K562 (cell line): ENCODE data around the gene RBM27. TPM values are rescaled to one million over a fixed set of nuclear protein-coding genes. Genes with fewer than 3 reads are reported as not detected.
"Not testable (repeated sequence)": the region's sequence is repeated elsewhere in the genome, so short reads cannot be mapped to it uniquely, and the experiment has no call there.

Experiments
- ATAC-seq: fragments of 200-7000 bp; cut with Tn5 transposase; 3 replicates; pipeline ENCODE4 v1.9.1; 2020; ENCODE audit warnings: moderate library complexity
- BruUV-seq: library from RNA; stranded (reverse); fragments of 400-500 nt; replicated peaks from 2 replicates; lab custom pipeline; 2021; lab: Mats Ljungman, UMichigan
- CTCF ChIA-PET: fragments of 300-600 bp; formaldehyde crosslinking; extraction: SDS; loops from one replicate; lab custom pipeline; 2021; ENCODE audit warnings: low intra/inter-chr PET ratio; lab: Yijun Ruan, JAX
- POLR2A ChIA-PET: fragments of 300-600, 350-650 bp; sonication (Branson Sonifier 250); formaldehyde crosslinking; extraction: SDS; loops from one replicate; lab custom pipeline; 2021; ENCODE audit warnings: antibody characterized with exemption, inconsistent platforms; lab: Yijun Ruan, JAX
- DNase-seq, 4 experiments: peaks; one replicate each; pipeline versions ENCODE4 v3.0.0 to v3.0.0-alpha.2; 2011 to 2018; ENCODE audit warnings: low spot score in 3 of 4, mixed read lengths in 3 of 4; ENCODE audit errors: extremely low read depth in 1 of 4
- FAIRE-seq: peaks from 2 replicates; lab custom pipeline; 2011; peaks lifted over from hg19 to GRCh38; lab: Jason Lieb, UNC
- H2AFZ ChIP-seq: 2 replicates; pipeline ENCODE4 v1.6.0; 2011; ENCODE audit warnings: low read depth, low read length, control low read depth, inconsistent platforms
- H3K27ac ChIP-seq: fragments of 200-600 bp; 3 replicates; pipeline ENCODE4 v1.8.0; 2011; ENCODE audit warnings: low read depth, mild to moderate bottlenecking, control low read depth, inconsistent platforms, low read length, moderate library complexity, mixed read lengths; ENCODE audit errors: extremely low read depth
- H3K27me3 ChIP-seq, 2 experiments: fragments of 300-600 bp in 1 of 2; 2 replicates in 1 of 2; 3 replicates in 1 of 2; pipeline versions ENCODE4 v1.6.0 to v1.8.0; 2011; ENCODE audit warnings: inconsistent platforms in 2 of 2, low read length in 2 of 2, mild to moderate bottlenecking in 1 of 2, mixed read lengths in 1 of 2, moderate library complexity in 1 of 2; ENCODE audit not compliant: control insufficient read depth in 2 of 2, insufficient read depth in 2 of 2
- H3K36me3 ChIP-seq: fragments of 300-600 bp; 3 replicates; pipeline ENCODE4 v1.8.0; 2011; ENCODE audit warnings: mild to moderate bottlenecking, low read length, inconsistent platforms; ENCODE audit not compliant: control insufficient read depth, insufficient read depth
- H3K4me1 ChIP-seq, 2 experiments: fragments of 200-600 bp in 1 of 2; replicated peaks in 1 of 2; 2 replicates in 1 of 2; 3 replicates in 1 of 2; pipeline versions ENCODE4 v1.5.1 to v1.8.0; 2011; ENCODE audit warnings: inconsistent platforms in 2 of 2, low read length in 2 of 2, mild to moderate bottlenecking in 1 of 2, mixed read lengths in 1 of 2, moderate library complexity in 1 of 2; ENCODE audit not compliant: control insufficient read depth in 2 of 2, insufficient read depth in 2 of 2
- H3K4me2 ChIP-seq: 2 replicates; pipeline ENCODE4 v1.6.1; 2011; ENCODE audit warnings: low read length, control low read depth, inconsistent platforms, mixed read lengths; ENCODE audit not compliant: insufficient read depth
- H3K4me3 ChIP-seq: fragments of 200-600 bp; sonication (generic), shearing (Covaris generic); 2 replicates; pipeline ENCODE4 v1.5.1; 2016; ENCODE audit warnings: control low read depth, inconsistent platforms
- H3K79me2 ChIP-seq: fragments of 200-600 bp; 3 replicates; pipeline ENCODE4 v1.8.0; 2011; ENCODE audit warnings: low read length, inconsistent platforms; ENCODE audit not compliant: control insufficient read depth, insufficient read depth
- H3K9ac ChIP-seq, 2 experiments: 2 replicates each; pipeline versions ENCODE4 v1.6.0 to v1.6.1; 2011; ENCODE audit warnings: low read depth in 2 of 2, low read length in 2 of 2, control low read depth in 1 of 2, inconsistent platforms in 1 of 2, mild to moderate bottlenecking in 1 of 2, mixed read lengths in 1 of 2; ENCODE audit not compliant: insufficient read depth in 1 of 2
- H3K9me1 ChIP-seq: one replicate; pipeline ENCODE4 v1.6.0; 2011; ENCODE audit warnings: inconsistent platforms, mild to moderate bottlenecking, low read length, moderate library complexity; ENCODE audit not compliant: control insufficient read depth, insufficient read depth
- H3K9me3 ChIP-seq: replicated peaks from 2 replicates; pipeline ENCODE4 v1.5.1; 2011; ENCODE audit warnings: low read depth, low read length, inconsistent platforms; ENCODE audit not compliant: control insufficient read depth, insufficient read depth
- H4K20me1 ChIP-seq: replicated peaks from 2 replicates; pipeline ENCODE4 v1.6.1; 2011; ENCODE audit warnings: low read length, inconsistent platforms, mixed read lengths; ENCODE audit not compliant: control insufficient read depth, insufficient read depth
- IFI16 ChIP-seq: fragments of 250-450 bp; sonication (Bioruptor Pico); IDR thresholded peaks from 2 replicates; pipeline ENCODE4 v2.1.2; 2022; ENCODE audit warnings: mild to moderate bottlenecking, inconsistent platforms
- MAFK ChIP-seq: IDR thresholded peaks from 2 replicates; pipeline ENCODE4 v1.6.1; 2011; ENCODE audit warnings: low read length, improper control_type of control experiment
- NELFE ChIP-seq: IDR thresholded peaks from 2 replicates; pipeline ENCODE4 v1.6.1; 2011; ENCODE audit warnings: mild to moderate bottlenecking; ENCODE audit not compliant: insufficient read depth, insufficient read length
- PRPF4 ChIP-seq: fragments of 200-400 bp; formaldehyde crosslinking; IDR thresholded peaks from one replicate; pipeline ENCODE4 v1.6.1; 2017; ENCODE audit warnings: low read length, low read depth, mild to moderate bottlenecking; ENCODE audit not compliant: insufficient read depth, poor library complexity, severe bottlenecking
- TRIM25 ChIP-seq: fragments of 450-650 bp; IDR thresholded peaks from 2 replicates; pipeline ENCODE4 v1.7.0; 2016; ENCODE audit warnings: borderline replicate concordance
- XRCC3 ChIP-seq: fragments of 450-650 bp; IDR thresholded peaks from 2 replicates; pipeline ENCODE4 v1.6.1; 2017; ENCODE audit warnings: mild to moderate bottlenecking, moderate library complexity
- ZBTB33 ChIP-seq: sonication (generic); formaldehyde crosslinking; IDR thresholded peaks from 2 replicates; pipeline ENCODE4 v1.8.1; 2023; ENCODE audit warnings: mild to moderate bottlenecking, missing genetic modification reagents
- ZNF3 ChIP-seq: fragments of 250-450 bp; sonication (Bioruptor Pico); IDR thresholded peaks from 2 replicates; pipeline ENCODE4 v1.5.0; 2021; ENCODE audit warnings: mild to moderate bottlenecking, moderate library complexity
- WGBS: fragments of 100-300 bp; shearing (Covaris generic); methylation state at CpG from one replicate; pipeline ENCODE4 v1.1.6; 2016; ENCODE audit warnings: low coverage, mixed read lengths; ENCODE audit not compliant: insufficient coverage; ENCODE audit errors: missing lambda C conversion rate; 5-methylcytosine and 5-hydroxymethylcytosine counted together
- in situ Hi-C: fragments of 300-500 bp; cut with MboI; formaldehyde crosslinking; loops from 4 replicates; pipeline ENCODE4 v1.15.0; 2018; ENCODE audit warnings: inconsistent platforms, mixed read lengths
- intact Hi-C: fragments of 100-400 bp; cut with micrococcal nuclease; formaldehyde crosslinking; loops from 2 replicates; pipeline ENCODE4 v1.14.2; 2022
- polyA plus RNA-seq, 8 experiments: library from polyadenylated mRNA; depleted of rRNA in 4 of 8; stranded (reverse) in 5 of 8; unstranded in 3 of 8; fragments of >200 nt; fragmentation: Nextera tagmentation in 2 of 8; fragmentation: Illumina TruSeq in 1 of 8; extraction: Ambion mirVana in 2 of 8; extraction: Trizol in 1 of 8; gene quantifications; 2 replicates each; pipeline versions ENCODE4 v1.2.1 to v1.2.3, GENCODE V29; 2011 to 2014; ENCODE audit warnings: inconsistent platforms in 1 of 8, missing spikeins in 1 of 8
- total RNA-seq, 7 experiments: library from RNA; depleted of rRNA in 6 of 7; stranded (reverse); fragments of >200 nt in 6 of 7; fragmentation: Illumina TruSeq in 2 of 7; extraction: Trizol in 2 of 7; gene quantifications; 2 replicates each; pipeline versions ENCODE4 v1.2.1 to v1.2.3, GENCODE V29; 2011 to 2021; ENCODE audit warnings: low replicate concordance in 1 of 7
- TF ChIP-seq, protein P1 (sequence below), 2 experiments: fragments of 200-800 bp in 1 of 2; sonication (Bioruptor generic) in 1 of 2; sonication (generic) in 1 of 2; formaldehyde crosslinking in 1 of 2; IDR thresholded peaks in 1 of 2; conservative IDR thresholded peaks in 1 of 2; 2 replicates each; pipeline versions ENCODE4 v1.5.0 to v1.6.1; 2016 to 2020; ENCODE audit warnings: missing compliant biosample characterization in 1 of 2, missing genetic modification characterization in 1 of 2, missing genetic modification reagents in 1 of 2

Gene RBM27
- total and polyA plus RNA-seq, 9 of the 15 experiments (the other 6 are each of a cell fraction or from before 2014, with no cell fraction given) = 5.3 to 45.4 (median 29.1) TPM

DNA sequence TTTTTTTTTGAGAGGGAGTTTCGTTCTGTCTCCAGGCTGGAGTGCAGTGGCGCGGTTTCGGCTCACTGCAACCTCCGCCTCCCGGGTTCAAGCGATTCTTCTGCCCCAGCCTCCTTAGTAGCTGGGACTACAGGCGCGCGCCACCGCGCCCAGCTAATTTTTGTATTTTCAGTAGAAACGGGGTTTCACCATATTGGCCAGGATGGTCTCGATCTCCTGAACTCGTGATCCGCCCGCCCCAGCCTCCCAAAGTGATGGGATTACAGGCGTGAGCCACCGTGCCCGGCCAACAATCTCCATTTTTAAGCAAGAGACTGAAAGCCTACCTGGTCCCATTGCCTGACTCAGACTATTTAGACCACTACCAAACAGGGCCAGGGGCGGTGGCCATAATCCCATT is 20.0 kb upstream of the RBM27 start:
- Histone ChIP-seq H3K9ac (peak overlapping the region; percentile 90 to 99; a peak in 3 of 4 replicates), H3K4me1 (peaks cover 9 to 14% of the 10 kb centered on the region in 2 experiments; a peak in 4 of 5 replicates), H3K4me2 (peak overlapping the region; percentile 88; the same call in 1 of the 2 replicates), H3K36me3 (peaks cover 23% of the 10 kb centered on the region), H3K4me3 (peak overlapping the region; percentile 76; the same call in 1 of the 2 replicates), H2AFZ (peak overlapping the region; percentile 97), H3K79me2 (peaks cover 41% of the 10 kb centered on the region), H3K27ac (peak overlapping the region; percentile 80; the same call in 2 of the 3 replicates)
- CTCF ChIA-PET, H3K9me3 ChIP-seq, H4K20me1 ChIP-seq, intact Hi-C loops, H3K27me3 ChIP-seq, DNase-seq, FAIRE-seq, BruUV-seq, H3K9me1 ChIP-seq, in situ Hi-C loops, ATAC-seq: not testable (repeated sequence)
- POLR2A ChIA-PET = interaction anchor here (0.6 to 2.3 kb wide), 8 partner anchors 11 to 47 kb away, joined by 3 to 11 read pairs (median 4); partner anchors contain the start of gene RBM27
- 95% methylated on average over 15 of the region's 21 CpGs for WGBS
- peak; percentile 76 for TF ChIP-seq ZBTB33 (CRISPR knock-in tag)

- Histone ChIP-seq H3K27ac (no peak overlapping the region), H3K9me3 (no peaks in the 10 kb centered on the region), H3K36me3 (peaks cover 6% of the 10 kb centered on the region), H3K9ac (no peak overlapping the region), H3K4me2 (no peak overlapping the region), H3K79me2 (peaks cover 23% of the 10 kb centered on the region), H3K4me1 (peaks cover 5 to 14% of the 10 kb centered on the region in 2 experiments; a peak in 4 of 5 replicates), H3K27me3 (no peaks in the 10 kb centered on the region), H3K4me3 (no peak overlapping the region), H3K9me1 (no peaks in the 10 kb centered on the region), H2AFZ (0 out of 2 replicates have a peak overlapping the region, but pooled peaks have one; percentile 27), H4K20me1 (no peaks in the 10 kb centered on the region)
- BruUV-seq = no TSS peak
- WGBS = 62% methylated on average over 2 of the region's 2 CpGs
- POLR2A ChIA-PET = interaction anchor here (0.7 kb wide), 1 partner anchor 29 kb away, joined by 3 read pairs; no protein-coding TSS in a partner anchor
- no peak for FAIRE-seq
- no peak for DNase-seq
- in situ Hi-C loops = no loop called here
- no peak for ATAC-seq
- intact Hi-C loops = no loop called here
- CTCF ChIA-PET = no interaction called here
- TF ChIP-seq IFI16 (CRISPR knock-in tag) (no peak), PRPF4 (no peak), MAFK (no peak), NELFE (no peak), XRCC3 (no peak), ZNF3 (no peak), TRIM25 (no peak)
- TF ChIP-seq, protein P1, sequence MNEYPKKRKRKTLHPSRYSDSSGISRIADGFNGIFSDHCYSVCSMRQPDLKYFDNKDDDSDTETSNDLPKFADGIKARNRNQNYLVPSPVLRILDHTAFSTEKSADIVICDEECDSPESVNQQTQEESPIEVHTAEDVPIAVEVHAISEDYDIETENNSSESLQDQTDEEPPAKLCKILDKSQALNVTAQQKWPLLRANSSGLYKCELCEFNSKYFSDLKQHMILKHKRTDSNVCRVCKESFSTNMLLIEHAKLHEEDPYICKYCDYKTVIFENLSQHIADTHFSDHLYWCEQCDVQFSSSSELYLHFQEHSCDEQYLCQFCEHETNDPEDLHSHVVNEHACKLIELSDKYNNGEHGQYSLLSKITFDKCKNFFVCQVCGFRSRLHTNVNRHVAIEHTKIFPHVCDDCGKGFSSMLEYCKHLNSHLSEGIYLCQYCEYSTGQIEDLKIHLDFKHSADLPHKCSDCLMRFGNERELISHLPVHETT (CRISPR knock-in tag; conservative IDR thresholded peaks at IDR 0.05 in 1 of 2, IDR thresholded peaks at IDR 0.05 in 1 of 2) = no peak
These were observed 18.2 kb upstream of the RBM27 start for GRCh38 chr5:146185161-146185560.
